ENCODE measurements around the gene RASD1.
A peak's percentile ranks its signal among the peaks of the same experiment; 100 is the strongest.
"Not testable (repeated sequence)": the region's sequence is repeated elsewhere in the genome, so short reads cannot be mapped to it uniquely, and the experiment has no call there.

The RASD1 gene

GRCh38 chr17:17495536-17496188 is 533 bp downstream of the RASD1 start:
- no peak for DNase-seq

DNA sequence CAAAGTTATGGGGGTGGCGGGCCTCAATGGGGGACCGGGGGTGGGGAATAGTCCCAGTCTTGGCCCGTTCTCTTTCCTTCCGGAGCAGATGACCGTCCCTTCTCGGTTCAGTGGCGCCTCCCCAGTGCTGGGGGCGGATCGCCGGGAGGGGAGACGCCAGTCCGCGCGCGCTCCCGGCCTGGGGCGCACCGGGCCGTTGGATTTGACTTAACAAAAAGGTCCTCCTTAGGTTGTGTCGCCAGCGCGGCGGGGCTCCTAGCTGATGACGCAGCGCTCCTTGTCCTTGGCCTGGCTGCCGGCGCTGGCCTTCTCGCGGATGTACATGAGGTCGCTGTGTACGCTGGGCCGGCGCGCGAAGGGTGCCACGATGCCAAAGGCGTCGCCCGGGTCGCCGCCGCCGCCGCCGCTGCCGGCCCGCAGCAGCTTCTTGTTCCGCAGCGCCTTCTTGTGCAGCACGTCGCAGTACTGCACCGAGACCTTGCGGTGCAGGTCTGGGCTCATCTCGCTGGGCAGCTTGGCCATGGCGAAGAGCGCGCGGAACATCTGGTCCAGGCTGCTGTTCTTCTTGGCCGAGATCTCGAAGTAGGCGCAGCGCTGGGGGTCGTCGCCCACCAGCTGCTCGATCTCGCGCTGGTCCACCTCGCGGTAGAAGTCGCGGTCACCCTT is 1.2 kb downstream of the RASD1 start:
- DNase-seq: no peak

DNA sequence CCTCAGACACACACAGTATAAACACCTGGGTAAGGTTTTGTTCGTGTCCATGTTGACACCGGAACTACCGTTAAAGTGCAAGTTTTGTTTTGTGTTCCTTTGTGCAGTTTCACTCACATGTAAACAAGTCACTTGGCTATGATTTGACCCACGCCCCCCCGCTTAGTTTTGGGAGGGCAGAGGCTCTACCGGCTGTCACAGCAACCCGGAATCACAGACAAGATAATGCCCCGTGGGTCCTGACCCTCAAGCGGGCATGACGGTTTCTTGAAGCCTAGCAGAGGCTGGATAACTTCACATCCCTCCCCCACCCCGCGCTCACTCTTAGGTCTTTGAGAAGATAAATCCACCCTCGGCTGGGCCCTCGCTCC is 1.7 kb downstream of the RASD1 start:
- no peak for DNase-seq

DNA sequence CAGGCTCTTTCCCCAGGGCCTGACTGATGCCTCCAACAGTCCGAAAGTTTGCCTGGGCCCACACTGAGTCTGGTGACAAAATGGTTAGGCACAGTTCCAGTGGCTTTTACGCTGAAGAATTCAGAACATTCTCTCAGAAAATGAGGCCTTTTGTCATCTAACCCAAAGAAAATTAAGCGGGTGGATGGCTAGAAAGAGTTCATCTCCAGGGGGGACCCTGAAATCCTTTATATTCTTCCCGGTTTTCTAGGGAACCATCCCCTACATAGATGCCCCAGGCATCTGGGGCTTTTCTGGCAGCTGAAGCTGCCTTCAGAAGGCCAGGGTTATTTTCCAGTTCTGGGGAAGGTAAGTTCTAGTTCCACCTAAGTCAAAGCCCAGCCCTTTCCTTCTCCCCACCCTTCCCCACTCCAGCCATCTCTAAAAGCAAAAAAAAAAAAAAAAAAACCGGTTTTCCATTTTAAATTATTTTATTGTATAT is 2.2 kb downstream of the RASD1 start:
- DNase-seq: no peak

DNA sequence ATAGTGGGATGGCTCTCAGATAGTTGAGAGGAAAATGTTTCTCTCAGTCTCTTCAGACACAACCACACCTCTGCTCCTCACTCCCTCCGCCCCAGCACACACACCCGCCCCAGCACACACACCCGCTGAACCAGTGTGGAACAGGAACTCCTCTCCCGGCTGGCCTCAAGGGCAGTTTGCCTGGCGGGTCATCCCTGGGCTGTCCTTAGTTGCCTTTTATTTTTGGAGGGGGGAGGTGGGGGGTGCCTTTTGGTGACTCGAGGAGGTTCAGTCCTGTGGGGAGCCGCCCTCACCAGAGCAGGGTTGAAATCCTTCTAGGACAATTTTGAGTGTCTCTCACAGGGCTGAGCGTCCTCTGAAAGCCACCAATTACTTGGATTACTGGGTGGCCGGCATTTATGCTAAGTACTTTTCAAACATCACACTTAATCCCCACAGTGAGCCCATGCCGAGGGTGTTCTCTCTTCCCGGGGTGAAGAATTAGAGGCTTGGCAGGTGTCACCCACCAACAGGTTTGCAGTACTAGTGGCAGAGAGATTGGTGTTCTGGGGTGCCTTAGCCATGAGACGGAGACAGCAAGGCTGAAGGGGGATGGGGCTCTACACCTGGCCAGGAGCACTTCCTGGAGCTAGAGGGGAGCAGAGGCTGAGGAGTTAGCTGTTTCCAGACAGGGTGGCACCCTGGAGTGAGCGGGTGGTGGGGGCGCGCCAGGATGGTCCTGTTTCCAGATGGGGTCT is 2.8 kb downstream of the RASD1 start:
- DNase-seq: peak; percentile 34

DNA sequence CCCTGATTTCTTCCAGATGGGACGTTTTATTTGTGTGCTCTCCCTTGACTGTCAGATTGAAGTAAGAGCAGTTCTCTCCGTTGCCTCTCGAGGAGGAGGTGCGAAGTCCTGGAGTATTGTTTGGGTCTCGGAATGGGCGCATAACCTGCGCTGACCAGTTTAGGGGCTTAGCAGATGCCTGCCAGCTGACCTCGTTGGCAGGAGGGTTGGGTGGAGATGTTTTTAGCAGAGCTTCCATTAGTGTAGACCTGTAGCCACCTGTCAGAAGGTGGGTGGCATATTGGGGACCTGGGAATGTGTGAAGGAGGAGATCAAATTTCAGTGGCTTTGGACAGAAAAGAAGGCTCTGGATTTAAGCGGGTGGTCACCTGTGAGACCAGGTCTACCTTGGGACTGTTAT is 3.6 kb downstream of the RASD1 start:
- DNase-seq: no peak

DNA sequence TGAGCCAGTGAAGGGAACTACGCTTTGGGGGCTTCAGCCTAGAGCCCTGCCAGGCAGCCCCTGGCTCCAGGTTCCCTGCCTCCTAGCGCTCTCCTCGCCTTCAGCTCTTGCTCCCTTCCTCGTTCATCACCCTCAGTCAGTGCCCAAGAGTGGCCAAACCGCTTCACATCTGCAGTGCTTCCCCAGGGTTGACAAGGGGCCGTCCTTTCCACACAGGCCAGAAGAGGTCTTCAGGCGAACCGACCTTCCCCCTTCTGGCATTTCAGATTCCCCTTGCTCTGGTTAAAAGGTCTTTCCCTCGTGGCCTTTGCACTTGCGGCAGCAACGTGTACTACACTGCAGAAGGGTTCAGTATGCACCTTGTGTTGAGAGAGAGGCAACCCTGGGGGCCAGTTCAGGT is 4.1 kb downstream of the RASD1 start:
- no peak for DNase-seq

- DNase-seq: peak; percentile 89
These were observed 4.6 kb downstream of the RASD1 start for GRCh38 chr17:17491546-17491988.

DNA sequence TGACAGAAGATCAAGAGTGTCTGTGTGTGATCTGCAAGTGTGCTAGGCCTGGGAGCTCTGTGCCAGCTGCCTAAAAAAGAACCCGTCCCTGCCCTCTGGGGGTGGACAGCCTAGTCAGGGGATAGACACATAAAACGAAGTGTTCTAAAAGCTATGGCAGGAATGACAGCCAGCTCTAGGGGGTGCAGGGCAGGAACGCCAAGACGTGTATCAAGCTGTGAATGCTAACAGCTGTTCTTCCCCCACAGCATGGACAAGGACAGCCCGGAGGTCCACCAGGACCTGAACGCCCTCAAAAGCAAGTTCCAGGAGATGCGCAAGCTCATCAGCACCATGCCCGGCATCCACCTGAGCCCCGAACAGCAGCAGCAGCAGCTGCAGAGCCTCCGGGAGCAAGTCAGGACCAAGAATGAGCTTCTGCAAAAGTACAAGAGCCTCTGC is 5.1 kb downstream of the RASD1 start:
- DNase-seq: no peak

DNA sequence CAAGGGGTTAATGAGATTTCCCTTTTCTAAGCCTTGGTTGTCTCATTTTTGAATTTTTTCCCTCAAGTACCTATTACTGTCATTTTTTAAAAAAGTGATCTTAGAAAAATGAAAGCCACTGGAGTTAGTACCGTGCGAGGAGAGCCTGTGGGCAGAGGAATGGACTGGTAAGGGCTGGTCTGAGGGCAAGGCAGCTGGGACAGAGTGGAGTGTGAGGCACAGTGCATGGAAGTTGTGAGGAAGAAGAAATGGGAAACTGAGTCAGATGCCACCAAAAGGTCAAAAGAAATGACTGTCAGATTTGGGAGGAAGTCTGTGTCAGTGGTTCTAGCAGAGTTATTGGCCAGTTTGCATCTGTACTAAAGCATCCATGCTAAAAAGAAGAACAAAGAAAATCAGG is 8.2 kb downstream of the RASD1 start:
- no peak for DNase-seq

DNA sequence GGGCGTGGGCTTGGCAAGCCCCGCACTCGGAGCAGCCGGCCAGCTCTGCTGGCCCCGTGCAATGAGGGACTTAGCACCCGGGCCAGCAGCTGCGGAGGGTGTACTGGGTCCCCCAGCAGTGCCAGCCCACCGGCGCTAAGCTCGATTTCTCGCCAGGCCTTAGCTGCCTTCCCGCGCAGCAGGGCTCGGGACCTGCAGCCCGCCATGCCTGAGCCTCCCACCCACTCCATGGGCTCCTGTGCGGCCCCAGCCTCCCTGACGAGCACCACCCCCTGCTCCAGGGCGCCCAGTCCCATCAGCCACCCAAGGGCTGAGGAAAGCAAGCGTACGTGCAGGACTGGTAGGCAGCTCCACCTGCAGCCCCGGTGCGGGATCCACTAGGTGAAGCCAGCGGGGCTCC is 9.8 kb downstream of the RASD1 start:
- DNase-seq: not testable (repeated sequence)

- peak; percentile 42 for DNase-seq
These were observed 10.8 kb downstream of the RASD1 start for GRCh38 chr17:17485420-17485819.

DNA sequence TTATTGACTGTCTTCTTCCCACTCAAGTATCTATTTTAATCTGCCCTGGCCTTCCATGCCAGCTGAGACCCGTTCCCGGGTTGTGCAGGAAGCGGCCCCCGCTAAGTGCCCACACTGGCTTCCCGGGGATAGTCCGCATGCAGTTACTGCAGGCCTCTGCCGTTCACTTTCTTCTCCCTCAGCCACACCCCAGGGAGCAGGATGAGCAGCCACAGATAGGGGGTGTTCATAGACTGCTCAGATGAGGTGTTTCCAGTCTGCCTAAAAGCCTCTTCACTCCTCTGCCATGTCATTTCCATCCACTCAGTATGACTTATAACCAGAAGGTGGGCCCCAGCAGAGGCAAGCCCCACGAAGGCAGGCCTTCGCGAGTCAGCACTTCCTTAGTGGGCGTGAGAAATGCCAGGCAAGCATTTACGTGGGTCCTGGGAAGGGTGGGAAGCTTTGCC is 11.7 kb downstream of the RASD1 start:
- DNase-seq: no peak

DNA sequence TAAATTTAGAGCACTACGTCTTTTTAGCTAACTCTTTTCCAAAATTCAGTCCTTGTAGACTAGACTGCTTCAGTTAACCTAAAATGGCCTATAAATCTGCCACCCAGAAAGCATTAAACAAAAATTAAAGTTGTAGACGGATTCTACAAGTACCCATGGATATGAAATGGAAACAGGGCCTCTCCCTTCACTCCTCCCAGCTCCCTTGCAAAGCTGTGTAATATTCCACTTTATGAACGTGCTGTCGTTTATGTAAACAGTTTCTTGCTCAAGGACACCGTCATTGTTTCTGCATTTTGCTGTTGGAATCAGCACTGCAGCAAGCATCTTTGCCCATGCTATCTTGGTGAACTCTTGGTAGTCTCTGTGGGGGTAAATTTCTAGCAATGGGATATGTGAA is 14.3 kb downstream of the RASD1 start:
- no peak for DNase-seq

GRCh38 chr17:17480593-17481148 is 15.5 kb downstream of the RASD1 start:
- no peak for DNase-seq

DNA sequence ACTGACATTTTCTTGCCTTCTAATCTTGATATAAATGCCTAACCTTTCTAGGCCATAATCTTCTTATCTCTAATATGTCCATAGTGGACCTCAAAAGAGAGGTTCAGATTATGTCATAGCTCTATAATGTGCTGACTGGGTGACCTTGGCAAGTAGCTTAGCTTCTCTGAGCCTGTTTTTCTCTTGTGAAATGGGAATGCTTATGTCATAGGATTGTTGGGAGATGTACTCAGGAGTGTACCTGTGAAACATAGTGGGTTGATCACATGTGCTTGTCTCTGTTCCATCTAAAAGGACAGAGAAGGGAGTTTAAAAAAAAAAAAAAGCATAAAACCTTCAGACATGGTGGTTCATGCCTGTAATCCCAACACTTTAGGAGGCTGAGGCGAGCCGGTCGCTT is 17.0 kb downstream of the RASD1 start:
- no peak for DNase-seq

DNA sequence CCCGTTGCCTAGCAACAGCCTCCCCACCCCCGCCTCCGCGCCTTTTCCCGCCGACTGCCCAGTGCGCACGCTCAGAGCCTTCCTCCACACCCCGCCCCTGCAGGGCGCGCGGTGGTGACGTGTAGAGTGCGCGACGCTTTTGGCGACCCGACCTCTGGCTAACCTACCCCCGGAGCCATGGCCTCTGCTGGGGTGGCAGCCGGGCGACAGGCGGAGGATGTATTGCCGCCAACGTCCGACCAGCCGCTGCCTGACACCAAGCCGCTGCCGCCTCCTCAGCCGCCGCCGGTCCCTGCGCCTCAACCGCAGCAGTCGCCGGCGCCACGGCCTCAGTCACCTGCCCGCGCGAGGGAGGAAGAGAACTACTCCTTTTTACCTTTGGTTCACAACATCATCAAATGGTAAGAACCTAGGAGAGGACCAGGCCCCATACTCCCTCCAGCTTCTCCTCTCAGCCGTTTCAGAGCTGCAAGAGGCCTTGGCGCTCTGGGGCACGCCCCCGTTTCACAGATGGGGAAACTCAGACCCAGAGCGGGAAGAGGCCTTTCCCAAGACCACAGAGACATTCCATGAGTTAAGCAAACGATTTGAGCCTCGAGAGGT is 19.2 kb downstream of the RASD1 start, which contains the start of gene MED9:
Gene MED9 (plus strand): TSS at position 136 of the 603 bp plus-strand sequence. CDS start 42 bp downstream, at position 178.
- DNase-seq: no peak

DNA sequence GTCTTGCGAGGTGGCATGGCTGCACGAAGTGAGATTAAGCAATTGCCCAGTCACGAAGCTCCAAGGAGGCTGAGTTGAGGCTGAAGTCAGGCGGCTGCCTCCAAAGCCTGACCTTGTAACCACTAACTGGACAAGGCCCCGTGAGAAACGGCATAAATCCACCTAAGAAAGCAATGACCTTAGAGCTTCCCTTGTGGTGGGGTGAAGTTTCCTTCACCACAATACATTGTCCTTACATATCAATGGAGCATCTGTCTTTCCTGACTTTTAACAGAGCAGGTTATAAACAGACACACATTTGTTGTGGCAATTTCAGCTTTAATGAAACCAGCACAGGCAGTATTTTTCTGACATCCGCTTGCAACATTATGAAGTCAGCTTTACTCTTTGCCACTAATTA is 21.9 kb downstream of the RASD1 start:
- DNase-seq: no peak

- DNase-seq: no peak
These were observed 23.8 kb downstream of the RASD1 start for GRCh38 chr17:17472333-17472920.

DNA sequence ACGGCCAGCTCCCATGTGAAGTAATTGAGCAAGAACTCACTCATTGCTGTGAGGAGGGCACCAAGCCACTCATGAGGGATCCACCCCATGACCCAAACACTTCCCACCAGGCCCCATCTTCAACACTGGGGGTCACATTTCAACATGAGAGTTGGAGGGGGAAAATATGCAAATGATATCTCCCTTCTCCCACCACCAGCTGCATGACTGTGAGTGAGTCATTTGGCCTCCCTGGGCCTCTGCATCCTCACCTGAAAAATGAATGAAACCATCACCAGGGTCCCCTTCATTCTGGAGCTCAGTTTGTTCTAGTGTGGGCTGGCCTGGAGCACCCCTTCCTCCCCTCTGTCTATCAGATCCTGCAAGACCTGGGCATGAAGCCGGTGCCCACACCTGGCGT is 26.2 kb downstream of the RASD1 start:
- DNase-seq: no peak

- DNase-seq: no peak
These were observed 26.8 kb downstream of the RASD1 start for GRCh38 chr17:17469358-17469757.

GRCh38 chr17:17468217-17469010 is 27.8 kb downstream of the RASD1 start:
- peak; percentile 46 for DNase-seq

All from NCI-H524 treated with DMSO at 0.1 percent for 48 hours (cell line).